K562 (cell line): Measurements from ENCODE around the gene NKX2-1. TPM values are rescaled to one million over a fixed set of nuclear protein-coding genes. Genes with fewer than 3 reads are reported as not detected.

ENCODE experiments used
- ATAC-seq: fragments of 200-7000 bp; cut with Tn5 transposase; 3 replicates; pipeline ENCODE4 v1.9.1; 2020; ENCODE audit warnings: moderate library complexity
- BruUV-seq: library from RNA; stranded (reverse); fragments of 400-500 nt; replicated peaks from 2 replicates; lab custom pipeline; 2021; lab: Mats Ljungman, UMichigan
- CTCF ChIA-PET: fragments of 300-600 bp; formaldehyde crosslinking; extraction: SDS; loops from one replicate; lab custom pipeline; 2021; ENCODE audit warnings: low intra/inter-chr PET ratio; lab: Yijun Ruan, JAX
- POLR2A ChIA-PET: fragments of 300-600, 350-650 bp; sonication (Branson Sonifier 250); formaldehyde crosslinking; extraction: SDS; loops from one replicate; lab custom pipeline; 2021; ENCODE audit warnings: antibody characterized with exemption, inconsistent platforms; lab: Yijun Ruan, JAX
- DNase-seq, 4 experiments: peaks; one replicate each; pipeline versions ENCODE4 v3.0.0 to v3.0.0-alpha.2; 2011 to 2018; ENCODE audit warnings: low spot score in 3 of 4, mixed read lengths in 3 of 4; ENCODE audit errors: extremely low read depth in 1 of 4
- FAIRE-seq: peaks from 2 replicates; lab custom pipeline; 2011; peaks lifted over from hg19 to GRCh38; lab: Jason Lieb, UNC
- H2AFZ ChIP-seq: 2 replicates; pipeline ENCODE4 v1.6.0; 2011; ENCODE audit warnings: low read depth, low read length, control low read depth, inconsistent platforms
- H3K27ac ChIP-seq: fragments of 200-600 bp; 3 replicates; pipeline ENCODE4 v1.8.0; 2011; ENCODE audit warnings: low read depth, mild to moderate bottlenecking, control low read depth, inconsistent platforms, low read length, moderate library complexity, mixed read lengths; ENCODE audit errors: extremely low read depth
- H3K27me3 ChIP-seq, 2 experiments: fragments of 300-600 bp in 1 of 2; 2 replicates in 1 of 2; 3 replicates in 1 of 2; pipeline versions ENCODE4 v1.6.0 to v1.8.0; 2011; ENCODE audit warnings: inconsistent platforms in 2 of 2, low read length in 2 of 2, mild to moderate bottlenecking in 1 of 2, mixed read lengths in 1 of 2, moderate library complexity in 1 of 2; ENCODE audit not compliant: control insufficient read depth in 2 of 2, insufficient read depth in 2 of 2
- H3K36me3 ChIP-seq: fragments of 300-600 bp; 3 replicates; pipeline ENCODE4 v1.8.0; 2011; ENCODE audit warnings: mild to moderate bottlenecking, low read length, inconsistent platforms; ENCODE audit not compliant: control insufficient read depth, insufficient read depth
- H3K4me1 ChIP-seq, 2 experiments: fragments of 200-600 bp in 1 of 2; replicated peaks in 1 of 2; 2 replicates in 1 of 2; 3 replicates in 1 of 2; pipeline versions ENCODE4 v1.5.1 to v1.8.0; 2011; ENCODE audit warnings: inconsistent platforms in 2 of 2, low read length in 2 of 2, mild to moderate bottlenecking in 1 of 2, mixed read lengths in 1 of 2, moderate library complexity in 1 of 2; ENCODE audit not compliant: control insufficient read depth in 2 of 2, insufficient read depth in 2 of 2
- H3K4me2 ChIP-seq: 2 replicates; pipeline ENCODE4 v1.6.1; 2011; ENCODE audit warnings: low read length, control low read depth, inconsistent platforms, mixed read lengths; ENCODE audit not compliant: insufficient read depth
- H3K4me3 ChIP-seq: fragments of 200-600 bp; sonication (generic), shearing (Covaris generic); 2 replicates; pipeline ENCODE4 v1.5.1; 2016; ENCODE audit warnings: control low read depth, inconsistent platforms
- H3K79me2 ChIP-seq: fragments of 200-600 bp; 3 replicates; pipeline ENCODE4 v1.8.0; 2011; ENCODE audit warnings: low read length, inconsistent platforms; ENCODE audit not compliant: control insufficient read depth, insufficient read depth
- H3K9ac ChIP-seq, 2 experiments: 2 replicates each; pipeline versions ENCODE4 v1.6.0 to v1.6.1; 2011; ENCODE audit warnings: low read depth in 2 of 2, low read length in 2 of 2, control low read depth in 1 of 2, inconsistent platforms in 1 of 2, mild to moderate bottlenecking in 1 of 2, mixed read lengths in 1 of 2; ENCODE audit not compliant: insufficient read depth in 1 of 2
- H3K9me1 ChIP-seq: one replicate; pipeline ENCODE4 v1.6.0; 2011; ENCODE audit warnings: inconsistent platforms, mild to moderate bottlenecking, low read length, moderate library complexity; ENCODE audit not compliant: control insufficient read depth, insufficient read depth
- H3K9me3 ChIP-seq: replicated peaks from 2 replicates; pipeline ENCODE4 v1.5.1; 2011; ENCODE audit warnings: low read depth, low read length, inconsistent platforms; ENCODE audit not compliant: control insufficient read depth, insufficient read depth
- H4K20me1 ChIP-seq: replicated peaks from 2 replicates; pipeline ENCODE4 v1.6.1; 2011; ENCODE audit warnings: low read length, inconsistent platforms, mixed read lengths; ENCODE audit not compliant: control insufficient read depth, insufficient read depth
- BCL6 ChIP-seq: fragments of 250-450 bp; sonication (Bioruptor Pico); IDR thresholded peaks from 2 replicates; pipeline ENCODE4 v1.4.0; 2020
- WGBS: fragments of 100-300 bp; shearing (Covaris generic); methylation state at CpG from one replicate; pipeline ENCODE4 v1.1.6; 2016; ENCODE audit warnings: low coverage, mixed read lengths; ENCODE audit not compliant: insufficient coverage; ENCODE audit errors: missing lambda C conversion rate; 5-methylcytosine and 5-hydroxymethylcytosine counted together
- in situ Hi-C: fragments of 300-500 bp; cut with MboI; formaldehyde crosslinking; loops from 4 replicates; pipeline ENCODE4 v1.15.0; 2018; ENCODE audit warnings: inconsistent platforms, mixed read lengths
- intact Hi-C: fragments of 100-400 bp; cut with micrococcal nuclease; formaldehyde crosslinking; loops from 2 replicates; pipeline ENCODE4 v1.14.2; 2022
- polyA plus RNA-seq, 8 experiments: library from polyadenylated mRNA; depleted of rRNA in 4 of 8; stranded (reverse) in 5 of 8; unstranded in 3 of 8; fragments of >200 nt; fragmentation: Nextera tagmentation in 2 of 8; fragmentation: Illumina TruSeq in 1 of 8; extraction: Ambion mirVana in 2 of 8; extraction: Trizol in 1 of 8; gene quantifications; 2 replicates each; pipeline versions ENCODE4 v1.2.1 to v1.2.3, GENCODE V29; 2011 to 2014; ENCODE audit warnings: inconsistent platforms in 1 of 8, missing spikeins in 1 of 8
- total RNA-seq, 7 experiments: library from RNA; depleted of rRNA in 6 of 7; stranded (reverse); fragments of >200 nt in 6 of 7; fragmentation: Illumina TruSeq in 2 of 7; extraction: Trizol in 2 of 7; gene quantifications; 2 replicates each; pipeline versions ENCODE4 v1.2.1 to v1.2.3, GENCODE V29; 2011 to 2021; ENCODE audit warnings: low replicate concordance in 1 of 7

NKX2-1 gene
- total and polyA plus RNA-seq, 9 of the 15 experiments (the other 6 are each of a cell fraction or from before 2014, with no cell fraction given) = 0.11 TPM; not detected in 8

DNA sequence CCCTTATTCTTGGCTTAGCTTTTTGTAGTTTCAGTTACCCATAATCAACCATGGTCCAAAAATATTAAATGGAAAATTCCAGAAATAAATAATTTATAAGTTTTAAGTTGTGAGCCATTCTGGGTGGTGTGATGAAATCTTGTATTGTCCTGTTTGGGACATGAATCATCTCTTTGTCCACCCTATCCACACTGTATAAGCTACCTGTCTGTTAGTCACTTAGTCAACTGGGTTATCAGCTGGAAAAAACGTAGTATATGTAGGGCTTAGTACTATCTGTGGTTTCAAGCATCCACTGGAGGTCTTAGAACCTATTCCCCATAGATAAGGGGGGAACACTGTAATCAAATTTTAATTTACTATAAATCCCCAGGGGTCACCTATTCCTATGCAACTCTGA lies 52.7 kb downstream of the NKX2-1 start:
- BruUV-seq = no TSS peak
- no peaks in the 10 kb centered on the region for H3K79me2 ChIP-seq
- H2AFZ ChIP-seq = no peak overlapping the region
- CTCF ChIA-PET = interaction anchor here (0.6 kb wide), 1 partner anchor 1188 kb away, joined by 6 read pairs; no protein-coding TSS in a partner anchor
- H3K9me1 ChIP-seq = no peaks in the 10 kb centered on the region
- no peaks in the 10 kb centered on the region for H3K9me3 ChIP-seq
- H4K20me1 ChIP-seq = no peaks in the 10 kb centered on the region
- no peaks in the 10 kb centered on the region for H3K36me3 ChIP-seq
- H3K9ac ChIP-seq = no peak overlapping the region
- no peak overlapping the region for H3K4me3 ChIP-seq
- no peak overlapping the region for H3K27ac ChIP-seq
- in situ Hi-C loops (no loop called here), intact Hi-C loops (no loop called here)
- WGBS = 0% methylated on average over 1 of the region's 1 CpG
- no peaks in the 10 kb centered on the region for H3K27me3 ChIP-seq
- no peak overlapping the region for H3K4me2 ChIP-seq
- no peak for FAIRE-seq
- no peak for ATAC-seq
- no peak for TF ChIP-seq BCL6
- no peaks in the 10 kb centered on the region for H3K4me1 ChIP-seq
- POLR2A ChIA-PET = no interaction called here
- DNase-seq = no peak

Other genes starting within 250 kb of the NKX2-1 start
- 5.5 and 8.4 TPM in 2 replicates for gene MBIP, start 199.6 kb downstream of the NKX2-1 start, total RNA-seq (2014; rRNA removed)
- gene MBIP, start 199.6 kb downstream of the NKX2-1 start, total RNA-seq (2014; rRNA removed; fragmentation: Illumina TruSeq; extraction: Trizol) = 13.8 and 16.1 TPM in 2 replicates
- 10.8 and 14.4 TPM in 2 replicates for gene MBIP, start 199.6 kb downstream of the NKX2-1 start, total RNA-seq (2015; rRNA removed; fragmentation: Illumina TruSeq; extraction: Trizol)
- gene MBIP, start 199.6 kb downstream of the NKX2-1 start, total RNA-seq (2021) = 12.8 and 14.4 TPM in 2 replicates
- 19.3 and 19.4 TPM in 2 replicates for gene MBIP, start 199.6 kb downstream of the NKX2-1 start, polyA plus RNA-seq (2011; rRNA removed)
- 21.0 and 25.3 TPM in 2 replicates for gene MBIP, start 199.6 kb downstream of the NKX2-1 start, polyA plus RNA-seq (2014; fragmentation: Illumina TruSeq; extraction: Trizol)
- 10 to 100 TPM; 29.3 to 31.1 TPM for gene MBIP, start 199.6 kb downstream of the NKX2-1 start, polyA plus RNA-seq (2014; fragmentation: Nextera tagmentation; extraction: Ambion mirVana)
- gene MBIP, start 199.6 kb downstream of the NKX2-1 start, polyA plus RNA-seq (2014; rRNA removed) = 19.4 and 20.2 TPM in 2 replicates
- not detected in 2 replicates for gene NKX2-8, start 62.4 kb upstream of the NKX2-1 start, total RNA-seq (2014; rRNA removed)
- gene NKX2-8, start 62.4 kb upstream of the NKX2-1 start, total RNA-seq (2014; rRNA removed; fragmentation: Illumina TruSeq; extraction: Trizol) = not detected in 2 replicates
- gene NKX2-8, start 62.4 kb upstream of the NKX2-1 start, total RNA-seq (2015; rRNA removed; fragmentation: Illumina TruSeq; extraction: Trizol) = not detected in 2 replicates
- gene NKX2-8, start 62.4 kb upstream of the NKX2-1 start, total RNA-seq (2021) = not detected in 2 replicates
- not detected in 2 replicates for gene NKX2-8, start 62.4 kb upstream of the NKX2-1 start, polyA plus RNA-seq (2011; rRNA removed)
- gene NKX2-8, start 62.4 kb upstream of the NKX2-1 start, polyA plus RNA-seq (2014; fragmentation: Illumina TruSeq; extraction: Trizol) = not detected in 2 replicates
- gene NKX2-8, start 62.4 kb upstream of the NKX2-1 start, polyA plus RNA-seq (2014; fragmentation: Nextera tagmentation; extraction: Ambion mirVana) = not detected
- not detected in 2 replicates for gene NKX2-8, start 62.4 kb upstream of the NKX2-1 start, polyA plus RNA-seq (2014; rRNA removed)
- 1.6 and 2.0 TPM in 2 replicates for gene PAX9, start 141.6 kb upstream of the NKX2-1 start, total RNA-seq (2014; rRNA removed)
- gene PAX9, start 141.6 kb upstream of the NKX2-1 start, total RNA-seq (2014; rRNA removed; fragmentation: Illumina TruSeq; extraction: Trizol) = 0.87 and 1.0 TPM in 2 replicates
- 0.87 and 1.3 TPM in 2 replicates for gene PAX9, start 141.6 kb upstream of the NKX2-1 start, total RNA-seq (2015; rRNA removed; fragmentation: Illumina TruSeq; extraction: Trizol)
- 2.4 and 3.4 TPM in 2 replicates for gene PAX9, start 141.6 kb upstream of the NKX2-1 start, total RNA-seq (2021)
- gene PAX9, start 141.6 kb upstream of the NKX2-1 start, polyA plus RNA-seq (2011; rRNA removed) = 1.1 and 1.3 TPM in 2 replicates
- gene PAX9, start 141.6 kb upstream of the NKX2-1 start, polyA plus RNA-seq (2014; fragmentation: Illumina TruSeq; extraction: Trizol) = 1.2 and 1.4 TPM in 2 replicates
- 1 to 10 TPM; 1.2 to 2.2 TPM for gene PAX9, start 141.6 kb upstream of the NKX2-1 start, polyA plus RNA-seq (2014; fragmentation: Nextera tagmentation; extraction: Ambion mirVana)
- gene PAX9, start 141.6 kb upstream of the NKX2-1 start, polyA plus RNA-seq (2014; rRNA removed) = 1.4 and 1.8 TPM in 2 replicates